H1 (cell line): ENCODE results near the gene ARHGAP10. TPM values are rescaled to one million over a fixed set of nuclear protein-coding genes. Genes with fewer than 3 reads are reported as not detected.

Experiments
- CBX5 ChIP-seq: fragments of 300-800, 300-1000 bp; sonication (generic); IDR thresholded peaks from 2 replicates; pipeline ENCODE4 v1.7.1; 2016; ENCODE audit warnings: antibody characterized with exemption, low read length, low read depth
- CHD2 ChIP-seq: IDR thresholded peaks from 2 replicates; pipeline ENCODE4 v1.6.1; 2012; ENCODE audit warnings: low read length, improper control_type of control experiment
- POLR2AphosphoS5 ChIP-seq: IDR thresholded peaks from 2 replicates; pipeline ENCODE4 v1.6.1; 2011; ENCODE audit warnings: low read depth, low read length
- RFX5 ChIP-seq: IDR thresholded peaks from 2 replicates; pipeline ENCODE4 v1.6.1; 2011; ENCODE audit warnings: low read depth, low read length, improper control_type of control experiment, borderline replicate concordance
- SRF ChIP-seq: IDR thresholded peaks from 2 replicates; pipeline ENCODE4 v1.6.1; 2011; ENCODE audit warnings: mild to moderate bottlenecking, low read depth, low read length, moderate library complexity
- polyA plus RNA-seq, 7 experiments: library from polyadenylated mRNA; depleted of rRNA in 3 of 7; stranded (reverse) in 5 of 7; unstranded in 2 of 7; fragments of >200 nt in 5 of 7; fragments of 200-250 nt in 2 of 7; gene quantifications; 1 replicate in 5 of 7; 2 replicates in 1 of 7; 4 replicates in 1 of 7; pipeline versions ENCODE4 v1.2.1 to v1.2.3, GENCODE V29; 2011 to 2013; ENCODE audit warnings: missing spikeins in 2 of 7, mixed read lengths in 2 of 7
- total RNA-seq: library from RNA; stranded (reverse); fragmentation: NEBNext Ultra II Directional; extraction: Animal tissue kit (Norgen Biotek cat#: 25700); gene quantifications from 2 replicates; pipeline ENCODE4 v1.2.1, GENCODE V29; 2021
- TF ChIP-seq, protein P1 (sequence below): fragments of 300-600 bp; sonication (generic); IDR thresholded peaks from 2 replicates; pipeline ENCODE4 v1.7.1; 2012; ENCODE audit warnings: low read length, moderate library complexity, mild to moderate bottlenecking, inconsistent platforms; ENCODE audit not compliant: insufficient replicate concordance
- TF ChIP-seq, protein P2 (sequence below): IDR thresholded peaks from 2 replicates; pipeline ENCODE4 v1.6.1; 2012; ENCODE audit warnings: inconsistent platforms

Gene ARHGAP10
- total and polyA plus RNA-seq, 2 of the 8 experiments (the other 6 are each of a cell fraction or from before 2014, with no cell fraction given): 3.7 to 6.1 TPM

DNA sequence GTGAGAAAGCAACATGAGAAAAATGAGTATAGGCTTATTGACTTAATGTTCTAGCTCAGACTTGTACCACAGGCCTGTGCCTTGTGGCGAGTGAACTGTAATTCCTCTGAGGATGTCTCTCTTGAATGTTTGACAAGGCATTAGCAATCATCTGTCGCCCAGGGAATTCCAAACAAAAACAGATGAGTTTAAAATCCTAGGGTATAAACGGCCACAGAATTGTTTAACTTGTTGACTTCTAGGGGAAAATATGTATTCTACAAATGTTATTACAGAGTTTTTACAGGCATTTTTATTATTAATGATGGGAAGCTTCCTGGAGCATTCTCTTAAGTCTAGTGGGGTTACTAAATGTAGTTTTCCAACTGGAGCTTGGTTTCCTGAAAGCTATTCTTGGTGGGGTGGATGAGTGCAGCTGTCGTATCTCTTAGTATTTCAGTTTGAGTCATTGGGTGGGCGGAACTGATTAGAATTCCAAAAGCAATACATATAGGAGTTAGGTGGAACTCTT lies 40.6 kb downstream of the ARHGAP10 start (continued):
- TF ChIP-seq, protein P1, sequence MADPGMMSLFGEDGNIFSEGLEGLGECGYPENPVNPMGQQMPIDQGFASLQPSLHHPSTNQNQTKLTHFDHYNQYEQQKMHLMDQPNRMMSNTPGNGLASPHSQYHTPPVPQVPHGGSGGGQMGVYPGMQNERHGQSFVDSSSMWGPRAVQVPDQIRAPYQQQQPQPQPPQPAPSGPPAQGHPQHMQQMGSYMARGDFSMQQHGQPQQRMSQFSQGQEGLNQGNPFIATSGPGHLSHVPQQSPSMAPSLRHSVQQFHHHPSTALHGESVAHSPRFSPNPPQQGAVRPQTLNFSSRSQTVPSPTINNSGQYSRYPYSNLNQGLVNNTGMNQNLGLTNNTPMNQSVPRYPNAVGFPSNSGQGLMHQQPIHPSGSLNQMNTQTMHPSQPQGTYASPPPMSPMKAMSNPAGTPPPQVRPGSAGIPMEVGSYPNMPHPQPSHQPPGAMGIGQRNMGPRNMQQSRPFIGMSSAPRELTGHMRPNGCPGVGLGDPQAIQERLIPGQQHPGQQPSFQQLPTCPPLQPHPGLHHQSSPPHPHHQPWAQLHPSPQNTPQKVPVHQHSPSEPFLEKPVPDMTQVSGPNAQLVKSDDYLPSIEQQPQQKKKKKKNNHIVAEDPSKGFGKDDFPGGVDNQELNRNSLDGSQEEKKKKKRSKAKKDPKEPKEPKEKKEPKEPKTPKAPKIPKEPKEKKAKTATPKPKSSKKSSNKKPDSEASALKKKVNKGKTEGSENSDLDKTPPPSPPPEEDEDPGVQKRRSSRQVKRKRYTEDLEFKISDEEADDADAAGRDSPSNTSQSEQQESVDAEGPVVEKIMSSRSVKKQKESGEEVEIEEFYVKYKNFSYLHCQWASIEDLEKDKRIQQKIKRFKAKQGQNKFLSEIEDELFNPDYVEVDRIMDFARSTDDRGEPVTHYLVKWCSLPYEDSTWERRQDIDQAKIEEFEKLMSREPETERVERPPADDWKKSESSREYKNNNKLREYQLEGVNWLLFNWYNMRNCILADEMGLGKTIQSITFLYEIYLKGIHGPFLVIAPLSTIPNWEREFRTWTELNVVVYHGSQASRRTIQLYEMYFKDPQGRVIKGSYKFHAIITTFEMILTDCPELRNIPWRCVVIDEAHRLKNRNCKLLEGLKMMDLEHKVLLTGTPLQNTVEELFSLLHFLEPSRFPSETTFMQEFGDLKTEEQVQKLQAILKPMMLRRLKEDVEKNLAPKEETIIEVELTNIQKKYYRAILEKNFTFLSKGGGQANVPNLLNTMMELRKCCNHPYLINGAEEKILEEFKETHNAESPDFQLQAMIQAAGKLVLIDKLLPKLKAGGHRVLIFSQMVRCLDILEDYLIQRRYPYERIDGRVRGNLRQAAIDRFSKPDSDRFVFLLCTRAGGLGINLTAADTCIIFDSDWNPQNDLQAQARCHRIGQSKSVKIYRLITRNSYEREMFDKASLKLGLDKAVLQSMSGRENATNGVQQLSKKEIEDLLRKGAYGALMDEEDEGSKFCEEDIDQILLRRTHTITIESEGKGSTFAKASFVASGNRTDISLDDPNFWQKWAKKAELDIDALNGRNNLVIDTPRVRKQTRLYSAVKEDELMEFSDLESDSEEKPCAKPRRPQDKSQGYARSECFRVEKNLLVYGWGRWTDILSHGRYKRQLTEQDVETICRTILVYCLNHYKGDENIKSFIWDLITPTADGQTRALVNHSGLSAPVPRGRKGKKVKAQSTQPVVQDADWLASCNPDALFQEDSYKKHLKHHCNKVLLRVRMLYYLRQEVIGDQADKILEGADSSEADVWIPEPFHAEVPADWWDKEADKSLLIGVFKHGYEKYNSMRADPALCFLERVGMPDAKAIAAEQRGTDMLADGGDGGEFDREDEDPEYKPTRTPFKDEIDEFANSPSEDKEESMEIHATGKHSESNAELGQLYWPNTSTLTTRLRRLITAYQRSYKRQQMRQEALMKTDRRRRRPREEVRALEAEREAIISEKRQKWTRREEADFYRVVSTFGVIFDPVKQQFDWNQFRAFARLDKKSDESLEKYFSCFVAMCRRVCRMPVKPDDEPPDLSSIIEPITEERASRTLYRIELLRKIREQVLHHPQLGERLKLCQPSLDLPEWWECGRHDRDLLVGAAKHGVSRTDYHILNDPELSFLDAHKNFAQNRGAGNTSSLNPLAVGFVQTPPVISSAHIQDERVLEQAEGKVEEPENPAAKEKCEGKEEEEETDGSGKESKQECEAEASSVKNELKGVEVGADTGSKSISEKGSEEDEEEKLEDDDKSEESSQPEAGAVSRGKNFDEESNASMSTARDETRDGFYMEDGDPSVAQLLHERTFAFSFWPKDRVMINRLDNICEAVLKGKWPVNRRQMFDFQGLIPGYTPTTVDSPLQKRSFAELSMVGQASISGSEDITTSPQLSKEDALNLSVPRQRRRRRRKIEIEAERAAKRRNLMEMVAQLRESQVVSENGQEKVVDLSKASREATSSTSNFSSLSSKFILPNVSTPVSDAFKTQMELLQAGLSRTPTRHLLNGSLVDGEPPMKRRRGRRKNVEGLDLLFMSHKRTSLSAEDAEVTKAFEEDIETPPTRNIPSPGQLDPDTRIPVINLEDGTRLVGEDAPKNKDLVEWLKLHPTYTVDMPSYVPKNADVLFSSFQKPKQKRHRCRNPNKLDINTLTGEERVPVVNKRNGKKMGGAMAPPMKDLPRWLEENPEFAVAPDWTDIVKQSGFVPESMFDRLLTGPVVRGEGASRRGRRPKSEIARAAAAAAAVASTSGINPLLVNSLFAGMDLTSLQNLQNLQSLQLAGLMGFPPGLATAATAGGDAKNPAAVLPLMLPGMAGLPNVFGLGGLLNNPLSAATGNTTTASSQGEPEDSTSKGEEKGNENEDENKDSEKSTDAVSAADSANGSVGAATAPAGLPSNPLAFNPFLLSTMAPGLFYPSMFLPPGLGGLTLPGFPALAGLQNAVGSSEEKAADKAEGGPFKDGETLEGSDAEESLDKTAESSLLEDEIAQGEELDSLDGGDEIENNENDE: no peak
- no peak for TF ChIP-seq CBX5
- no peak for TF ChIP-seq POLR2AphosphoS5
- TF ChIP-seq, protein P2, sequence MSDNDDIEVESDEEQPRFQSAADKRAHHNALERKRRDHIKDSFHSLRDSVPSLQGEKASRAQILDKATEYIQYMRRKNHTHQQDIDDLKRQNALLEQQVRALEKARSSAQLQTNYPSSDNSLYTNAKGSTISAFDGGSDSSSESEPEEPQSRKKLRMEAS: no peak
- TF ChIP-seq CHD2: no peak
- TF ChIP-seq RFX5: no peak
- no peak for TF ChIP-seq SRF
